Ishikawa (cell line): Measurements from ENCODE around the gene SSTR4.

ENCODE experiments used
- CREB1 ChIP-seq: IDR thresholded peaks from 2 replicates; pipeline ENCODE4 v1.6.1; 2012; ENCODE audit warnings: low read depth
- EGR1 ChIP-seq: IDR thresholded peaks from 2 replicates; pipeline ENCODE4 v1.6.1; 2012
- EP300 ChIP-seq: IDR thresholded peaks from 2 replicates; pipeline ENCODE4 v1.6.1; 2012; ENCODE audit warnings: borderline replicate concordance
- RAD21 ChIP-seq: IDR thresholded peaks from 2 replicates; pipeline ENCODE4 v1.6.1; 2012; ENCODE audit warnings: low read depth
- TF ChIP-seq, protein P1 (sequence below): IDR thresholded peaks from 2 replicates; pipeline ENCODE4 v1.6.1; 2012

DNA sequence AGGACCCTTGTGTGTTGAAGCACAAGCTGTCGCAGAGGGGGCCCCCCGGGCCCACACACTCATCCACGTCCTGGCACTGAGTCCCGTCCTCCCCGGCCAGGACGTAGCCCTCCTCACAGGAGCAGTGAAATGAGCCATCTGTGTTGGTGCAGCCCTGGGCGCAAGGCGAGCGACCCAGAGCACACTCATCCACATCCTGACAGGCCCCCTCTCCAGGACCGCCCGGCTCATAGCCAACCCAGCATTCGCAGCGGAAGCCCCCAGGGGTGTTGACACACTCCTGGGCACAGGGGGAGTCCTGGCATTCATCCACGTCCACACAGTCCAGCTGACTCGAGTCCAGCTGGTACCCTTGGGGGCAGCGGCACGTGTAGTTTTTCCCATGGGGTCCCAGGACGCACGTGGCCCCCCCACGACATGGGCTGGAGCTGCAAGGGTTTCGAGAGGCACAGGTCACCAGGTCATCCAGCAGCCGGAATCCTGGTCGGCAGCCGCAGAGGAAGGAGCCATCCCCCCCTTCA, 49.8 kb downstream of the SSTR4 start:
- TF ChIP-seq EP300 = no peak
- TF ChIP-seq RAD21 = no peak
- no peak for TF ChIP-seq EGR1
- no peak for TF ChIP-seq CREB1
- TF ChIP-seq, protein P1, sequence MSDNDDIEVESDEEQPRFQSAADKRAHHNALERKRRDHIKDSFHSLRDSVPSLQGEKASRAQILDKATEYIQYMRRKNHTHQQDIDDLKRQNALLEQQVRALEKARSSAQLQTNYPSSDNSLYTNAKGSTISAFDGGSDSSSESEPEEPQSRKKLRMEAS = no peak
